GM19452 (cell line): ENCODE measurements around the gene LYPLAL1.
"Not testable (repeated sequence)": the region's sequence is repeated elsewhere in the genome, so short reads cannot be mapped to it uniquely, and the experiment has no call there.

Experiments used
- ATAC-seq: cut with Tn5 transposase; IDR thresholded peaks from one replicate; pipeline ENCODE4 v1.9.1; 2021; ENCODE audit not compliant: unreplicated experiment

Gene LYPLAL1

GRCh38 chr1:219161371-219161770 is 12.3 kb upstream of the LYPLAL1 start:
- no peak for ATAC-seq

- no peak for ATAC-seq
These were observed 10.2 kb upstream of the LYPLAL1 start for GRCh38 chr1:219163401-219163954.

DNA sequence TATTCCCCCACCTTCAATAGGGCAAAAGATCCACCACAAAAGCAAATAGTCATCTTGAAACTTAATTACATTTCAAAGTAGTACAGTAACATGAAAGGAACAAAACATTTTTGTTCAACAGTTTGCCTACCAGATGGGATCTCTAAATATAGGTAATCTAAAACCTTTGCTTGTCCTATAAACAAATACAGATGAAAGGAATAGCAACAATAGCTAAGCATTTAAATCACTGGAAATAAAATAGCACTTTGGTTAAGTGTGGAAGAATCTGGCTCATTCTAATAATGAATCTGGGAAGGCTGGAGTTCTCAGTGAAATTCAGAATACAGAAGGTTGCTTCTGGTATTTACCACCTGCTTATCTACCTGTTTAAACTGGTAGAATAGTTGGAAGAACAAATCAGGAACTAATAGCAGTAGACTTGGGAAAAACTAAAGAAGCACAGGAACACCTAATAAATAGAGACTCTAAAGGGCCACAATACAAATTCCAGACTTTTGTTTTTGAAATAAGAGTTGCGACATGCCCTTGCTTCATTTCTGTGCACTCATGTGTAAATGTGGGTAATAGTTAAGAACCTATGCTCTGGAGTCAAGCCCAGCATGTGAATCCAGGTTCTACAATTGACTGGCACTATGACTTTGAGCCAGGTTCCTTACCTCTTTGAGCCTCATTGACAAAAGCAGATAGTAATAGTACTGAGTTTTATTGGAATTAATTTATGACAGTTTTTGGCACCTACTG is 2.3 kb upstream of the LYPLAL1 start:
- ATAC-seq: no peak

DNA sequence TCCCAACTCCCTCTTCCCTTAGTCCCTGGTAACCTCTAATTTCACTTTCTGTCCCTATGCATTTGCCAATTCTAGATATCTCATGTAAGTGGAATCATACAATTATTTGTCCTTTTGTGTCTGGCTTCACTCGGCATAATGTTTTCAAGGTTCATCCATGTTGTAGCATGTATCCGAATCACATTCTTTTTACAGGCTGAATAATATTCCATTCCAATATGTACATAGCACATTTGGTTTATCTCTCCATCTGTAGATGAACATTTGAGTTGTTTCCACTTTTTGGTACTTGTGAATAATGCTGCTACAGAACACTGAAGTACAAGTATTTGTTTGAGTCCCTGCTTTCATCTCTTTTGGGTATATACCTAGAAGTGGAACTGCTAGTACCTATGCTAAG is 857 bp upstream of the LYPLAL1 start:
- ATAC-seq: no peak

- peak; percentile 13 for ATAC-seq
These were observed 282 bp upstream of the LYPLAL1 start for GRCh38 chr1:219173434-219173757.

DNA sequence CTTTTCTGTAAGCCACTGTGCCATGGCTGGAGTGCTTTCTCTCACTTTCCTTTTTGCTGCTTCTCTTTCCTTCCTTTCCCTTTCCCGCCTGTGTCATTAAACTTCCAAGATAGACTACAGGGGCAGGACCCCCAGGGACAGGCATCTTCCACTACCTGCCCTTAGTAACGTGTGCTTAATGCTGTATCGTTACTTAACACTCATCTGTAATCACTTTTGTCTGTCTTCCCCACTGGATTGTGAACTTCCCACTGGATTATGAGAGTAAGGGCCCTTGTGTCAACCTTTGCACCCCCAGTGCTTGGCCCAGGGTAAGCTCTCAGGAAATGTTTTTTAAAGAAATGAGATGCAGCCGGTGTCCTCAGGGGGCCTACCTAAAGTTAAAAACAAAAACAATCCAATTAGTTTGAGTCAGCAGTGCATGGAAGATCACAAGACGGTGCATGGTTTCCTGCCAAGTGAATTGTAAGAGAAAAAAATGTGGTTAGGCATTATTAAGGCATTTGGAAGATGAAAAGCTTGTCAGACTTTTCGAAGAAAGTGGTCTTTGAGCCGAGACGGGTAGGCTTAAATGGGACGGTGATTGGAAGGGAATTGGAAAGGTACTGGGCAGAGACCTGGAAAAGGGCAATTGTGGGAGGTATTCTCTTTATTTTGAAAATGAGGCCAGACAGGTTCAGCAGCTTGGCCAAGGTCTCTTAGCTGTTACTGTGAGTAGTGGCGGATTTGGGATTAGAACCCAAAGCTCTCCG is 958 bp downstream of the LYPLAL1 start:
- no peak for ATAC-seq

- ATAC-seq: no peak
These were observed 1.5 kb downstream of the LYPLAL1 start for GRCh38 chr1:219175212-219175564.

- ATAC-seq: no peak
These were observed 2.5 kb downstream of the LYPLAL1 start for GRCh38 chr1:219176168-219176567.

DNA sequence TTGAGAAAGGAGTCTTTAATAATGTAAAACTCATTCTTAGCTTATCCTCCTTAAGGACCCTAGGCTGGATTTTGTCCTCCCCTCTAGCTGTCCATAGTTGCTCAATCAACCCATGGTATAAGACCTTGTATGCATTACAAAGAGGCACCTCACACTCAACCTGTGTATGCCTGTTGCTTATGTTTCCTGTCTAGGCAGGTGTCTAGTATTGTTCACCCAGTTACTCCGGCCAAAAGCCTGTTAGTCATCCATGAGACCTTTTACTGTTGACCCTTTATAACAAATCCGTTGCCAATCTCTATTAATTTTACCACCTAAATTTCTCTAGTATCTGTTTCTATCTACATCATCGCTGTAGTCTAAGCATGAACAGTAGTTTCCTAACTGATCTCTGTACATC is 3.7 kb downstream of the LYPLAL1 start:
- ATAC-seq: peak; percentile 31

GRCh38 chr1:219177940-219178339 is 4.3 kb downstream of the LYPLAL1 start:
- no peak for ATAC-seq

DNA sequence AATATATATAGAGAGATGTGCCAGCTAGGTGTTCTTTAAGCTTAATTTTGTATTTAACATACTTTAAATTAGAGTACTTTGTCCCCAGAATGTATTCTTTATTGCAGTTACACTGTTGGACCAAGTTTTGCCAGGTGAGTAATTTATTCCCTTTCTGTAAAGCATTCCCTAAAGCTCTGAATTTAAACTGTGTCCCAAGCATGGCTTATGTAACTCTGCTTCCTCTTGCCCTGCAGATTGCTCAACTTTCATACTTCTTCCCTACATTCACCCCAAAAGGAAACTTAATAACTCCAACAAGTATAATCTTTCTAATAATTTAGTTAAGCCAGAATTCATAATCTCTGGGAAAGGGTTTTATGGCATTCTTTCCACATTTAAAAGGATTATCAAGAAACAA is 5.6 kb downstream of the LYPLAL1 start:
- ATAC-seq: no peak

GRCh38 chr1:219184337-219184736 is 10.7 kb downstream of the LYPLAL1 start:
- no peak for ATAC-seq

DNA sequence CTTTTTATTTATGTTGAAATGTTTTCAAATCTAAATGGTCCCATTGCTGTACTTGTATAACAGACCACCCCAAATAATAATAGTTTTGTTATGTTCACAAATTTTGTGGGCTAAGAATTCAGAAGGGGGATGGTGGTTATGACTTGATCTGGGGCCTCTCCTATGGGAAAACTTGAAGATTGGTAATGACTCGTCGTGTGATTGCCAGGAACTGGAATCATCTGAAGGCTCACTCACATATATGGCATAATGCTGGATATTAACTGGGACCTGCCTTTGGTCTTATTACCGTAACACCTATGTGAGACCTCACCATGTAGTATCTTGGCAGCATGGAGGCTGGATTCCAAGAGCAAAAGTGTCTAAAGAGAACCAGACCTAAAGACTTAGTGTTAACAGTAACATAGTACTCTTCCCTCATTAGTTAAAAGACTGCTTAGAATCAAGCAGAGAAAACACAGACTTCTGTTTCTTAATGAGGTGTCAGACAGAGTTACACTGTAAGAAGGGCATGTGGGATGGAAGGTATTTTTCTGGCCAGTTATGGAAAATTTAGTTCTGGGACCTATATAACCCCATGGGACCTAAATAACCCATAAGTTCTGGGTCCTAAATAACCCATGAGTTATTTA is 11.9 kb downstream of the LYPLAL1 start:
- ATAC-seq: no peak

GRCh38 chr1:219188331-219188803 is 14.7 kb downstream of the LYPLAL1 start:
- peak; percentile 52 for ATAC-seq

- peak; percentile 67 for ATAC-seq
These were observed 15.5 kb downstream of the LYPLAL1 start for GRCh38 chr1:219189021-219189824.

DNA sequence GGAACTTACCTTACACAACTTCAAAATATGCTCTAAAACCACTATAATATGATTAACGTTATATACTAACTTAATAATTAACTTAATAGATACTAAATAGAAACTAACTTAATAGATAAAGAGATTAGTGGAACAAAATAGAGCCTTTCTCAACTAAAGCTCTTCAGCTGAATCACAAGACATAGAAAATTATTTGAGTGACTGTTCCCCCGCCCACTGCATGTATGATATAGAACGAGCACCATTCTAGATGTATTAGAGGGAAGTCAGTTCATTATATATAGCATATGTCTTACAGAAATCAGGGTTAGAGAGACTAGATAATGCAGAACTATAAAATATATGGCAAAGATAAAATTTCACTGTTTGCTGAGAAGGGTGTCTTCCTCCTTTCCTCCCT is 16.3 kb downstream of the LYPLAL1 start:
- ATAC-seq: no peak

- no peak for ATAC-seq
These were observed 16.9 kb downstream of the LYPLAL1 start for GRCh38 chr1:219190605-219191004.

DNA sequence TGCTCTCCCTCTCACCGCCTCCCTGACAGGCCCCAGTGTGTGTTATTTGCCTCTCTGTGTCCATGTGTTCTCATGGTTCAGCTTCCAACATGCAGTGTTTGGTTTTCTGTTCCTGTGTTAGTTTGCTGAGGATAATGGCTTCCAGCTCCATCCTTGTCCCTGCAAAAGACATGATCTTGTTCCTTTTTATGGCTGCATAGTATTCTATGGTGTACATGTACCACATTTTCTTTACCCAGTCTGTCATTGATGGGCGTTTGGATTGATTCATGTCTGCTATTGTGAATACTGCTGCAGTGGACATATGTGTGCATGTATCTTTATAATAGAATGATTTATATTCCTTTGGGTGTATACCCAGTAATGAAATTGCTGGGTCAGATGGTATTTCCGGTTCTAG is 22.2 kb downstream of the LYPLAL1 start:
- ATAC-seq: not testable (repeated sequence)

GRCh38 chr1:219201656-219202055 is 28.0 kb downstream of the LYPLAL1 start:
- no peak for ATAC-seq

- ATAC-seq: no peak
These were observed 28.9 kb downstream of the LYPLAL1 start for GRCh38 chr1:219202567-219202966.

GRCh38 chr1:219206350-219206749 is 32.7 kb downstream of the LYPLAL1 start:
- ATAC-seq: no peak
